Measurements from ENCODE around the gene TNRC18.
"Not testable (repeated sequence)": the region's sequence is repeated elsewhere in the genome, so short reads cannot be mapped to it uniquely, and the experiment has no call there.

TNRC18 gene

GRCh38 chr7:5320802-5321396 lies 102.7 kb downstream of the TNRC18 start:
- Histone ChIP-seq H3K9me3 (ENCODE audit: low read depth, low read length) (no peaks in the 10 kb centered on the region), H3K27ac (no peak overlapping the region), H3K4me3 (no peak overlapping the region), H3K9ac (ENCODE audit: insufficient read length) (no peak overlapping the region), H3K36me3 (ENCODE audit: insufficient read depth, low read length) (peaks cover 38% of the 10 kb centered on the region)
- no peak for DNase-seq (ENCODE audit: low read depth, low spot score)
- TF ChIP-seq POLR2AphosphoS5 (IDR thresholded peaks at IDR 0.05; ENCODE audit: borderline replicate concordance, low read depth, low read length) (no peak), EZH2 (IDR thresholded peaks at IDR 0.05) (no peak), FOXP2 (optimal IDR thresholded peaks at IDR 0.05; ENCODE audit: control extremely low read depth, extremely low read length, insufficient read depth) (no peak)

DNA sequence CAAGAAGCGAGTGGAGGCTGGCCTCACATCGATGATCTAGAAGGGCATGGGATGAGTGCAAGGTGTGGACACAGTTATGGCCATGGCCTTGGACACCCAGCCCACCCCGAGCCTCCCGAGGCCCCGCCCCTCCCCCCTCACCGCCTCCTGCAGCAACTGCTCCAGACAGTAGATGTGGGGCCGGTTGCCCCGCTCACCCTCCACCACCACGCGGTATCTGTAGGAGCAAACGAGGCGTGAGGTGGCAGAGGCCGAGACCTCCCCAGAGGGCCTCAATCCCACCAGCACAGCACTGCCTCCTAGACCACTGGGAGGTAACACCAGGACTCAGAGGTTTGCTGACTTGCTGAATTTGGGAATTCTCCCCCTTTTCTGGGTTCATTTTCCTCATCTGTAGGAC lies 103.2 kb downstream of the TNRC18 start:
- peaks cover 36% of the 10 kb centered on the region for H3K36me3 ChIP-seq (ENCODE audit: insufficient read depth, low read length)
- TF ChIP-seq FOXP2 (optimal IDR thresholded peaks at IDR 0.05; ENCODE audit: control extremely low read depth, extremely low read length, insufficient read depth): no peak
- no peak overlapping the region for H3K27ac ChIP-seq
- no peaks in the 10 kb centered on the region for H3K9me3 ChIP-seq (ENCODE audit: low read depth, low read length)
- H3K4me3 ChIP-seq: no peak overlapping the region
- DNase-seq (ENCODE audit: low read depth, low spot score): no peak
- H3K9ac ChIP-seq (ENCODE audit: insufficient read length): no peak overlapping the region

DNA sequence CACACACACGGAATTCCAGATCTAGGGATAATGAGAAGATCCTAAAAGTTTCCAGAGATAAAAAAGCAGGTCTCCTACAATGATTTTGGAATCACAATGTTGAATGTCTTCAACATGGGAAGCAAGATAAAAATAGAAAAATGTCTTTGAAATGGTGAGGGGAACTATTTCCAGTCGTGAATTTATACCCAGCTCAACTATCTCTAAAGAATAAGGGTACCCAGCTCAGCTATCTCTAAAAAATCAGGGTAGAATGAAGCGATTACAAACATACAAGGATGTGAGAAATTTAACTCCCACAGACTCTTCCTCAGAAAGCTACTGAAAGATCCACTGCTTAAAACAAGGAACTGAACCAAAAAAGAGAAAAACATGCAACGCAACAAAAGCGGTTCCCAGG lies 105.0 kb downstream of the TNRC18 start:
- not testable (repeated sequence) for H3K9ac ChIP-seq (ENCODE audit: insufficient read length); H3K4me3 ChIP-seq; DNase-seq (ENCODE audit: low read depth, low spot score); H3K9me3 ChIP-seq (ENCODE audit: low read depth, low read length); H3K27ac ChIP-seq
- H3K36me3 ChIP-seq (ENCODE audit: insufficient read depth, low read length): peaks cover 36% of the 10 kb centered on the region

DNA sequence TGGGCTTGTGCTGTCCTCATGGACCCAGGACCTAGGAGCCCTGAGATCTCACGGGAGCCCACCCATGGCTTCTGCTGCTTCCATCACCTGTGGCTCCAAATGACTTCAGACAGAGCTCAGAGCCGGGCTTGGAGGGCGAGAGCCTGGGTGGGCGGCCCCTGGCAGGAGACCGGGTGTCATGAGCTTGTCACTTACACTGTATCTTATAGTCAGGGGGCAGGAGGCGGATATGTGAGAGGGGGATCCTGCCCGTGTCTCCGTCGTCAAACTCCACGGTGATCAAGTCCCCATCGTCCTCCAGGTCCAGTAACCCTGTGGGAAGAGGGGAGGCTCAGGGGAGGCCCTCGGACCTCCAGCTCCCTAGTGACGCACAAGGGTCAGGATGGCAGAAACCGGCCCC lies 107.9 kb downstream of the TNRC18 start:
- H3K4me3 ChIP-seq: no peak overlapping the region
- TF ChIP-seq POLR2AphosphoS5 (IDR thresholded peaks at IDR 0.05; ENCODE audit: borderline replicate concordance, low read depth, low read length) (no peak), FOXP2 (optimal IDR thresholded peaks at IDR 0.05; ENCODE audit: control extremely low read depth, extremely low read length, insufficient read depth) (no peak), EZH2 (IDR thresholded peaks at IDR 0.05) (no peak)
- peaks cover 31% of the 10 kb centered on the region for H3K36me3 ChIP-seq (ENCODE audit: insufficient read depth, low read length)
- no peak for DNase-seq (ENCODE audit: low read depth, low spot score)
- H3K9me3 ChIP-seq (ENCODE audit: low read depth, low read length): no peaks in the 10 kb centered on the region
- no peak overlapping the region for H3K27ac ChIP-seq
- no peak overlapping the region for H3K9ac ChIP-seq (ENCODE audit: insufficient read length)

GRCh38 chr7:5314864-5315263 lies 108.8 kb downstream of the TNRC18 start:
- H3K36me3 ChIP-seq (ENCODE audit: insufficient read depth, low read length): peaks cover 24% of the 10 kb centered on the region
- H3K9ac ChIP-seq (ENCODE audit: insufficient read length): no peak overlapping the region
- H3K4me3 ChIP-seq: no peak overlapping the region
- no peak overlapping the region for H3K27ac ChIP-seq
- no peak for TF ChIP-seq POLR2AphosphoS5 (IDR thresholded peaks at IDR 0.05; ENCODE audit: borderline replicate concordance, low read depth, low read length)
- TF ChIP-seq EZH2 (IDR thresholded peaks at IDR 0.05): no peak
- no peak for TF ChIP-seq FOXP2 (optimal IDR thresholded peaks at IDR 0.05; ENCODE audit: control extremely low read depth, extremely low read length, insufficient read depth)
- no peaks in the 10 kb centered on the region for H3K9me3 ChIP-seq (ENCODE audit: low read depth, low read length)
- no peak for DNase-seq (ENCODE audit: low read depth, low spot score)

DNA sequence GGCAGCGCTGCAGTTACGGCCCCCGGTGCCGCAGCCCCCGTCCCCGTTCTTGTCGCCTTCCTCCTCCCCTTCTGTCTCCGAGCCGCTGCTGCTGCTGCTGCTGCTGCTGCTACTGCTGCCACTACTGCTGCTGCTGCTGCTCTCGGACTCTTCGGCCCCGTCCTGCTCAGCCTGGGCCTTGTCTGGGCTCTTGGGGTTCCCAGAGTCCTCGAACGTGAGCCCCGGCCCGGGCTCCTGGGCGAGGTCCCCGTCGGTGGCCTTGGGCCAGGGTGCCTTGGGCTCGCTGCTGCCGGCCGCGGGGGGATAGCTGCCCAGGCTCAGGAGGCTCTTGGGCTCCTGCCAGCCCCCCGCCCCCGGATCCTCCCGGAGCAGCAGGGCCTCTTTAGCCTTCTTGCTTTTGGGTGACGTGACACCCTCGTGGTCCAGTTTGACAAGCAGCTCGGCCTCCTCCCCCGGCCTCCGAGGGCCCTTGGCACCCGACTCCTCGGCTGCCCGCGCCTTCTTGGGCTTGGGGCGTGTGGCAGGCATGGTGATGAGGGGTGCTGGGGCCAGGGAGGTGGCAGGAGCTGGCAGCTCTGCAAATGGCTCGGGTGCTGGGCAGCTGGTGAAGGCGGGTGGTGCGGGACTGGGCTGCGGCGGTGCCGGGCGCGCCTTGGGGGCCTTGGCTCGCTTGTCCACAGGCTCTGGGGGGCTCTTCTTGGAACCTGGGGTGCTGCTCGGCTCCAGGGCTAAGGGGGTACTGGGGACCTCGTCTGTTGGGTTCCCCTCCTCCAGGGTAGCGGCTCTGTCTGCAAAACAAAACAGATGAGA lies 110.4 kb downstream of the TNRC18 start:
- H3K27ac ChIP-seq; H3K9ac ChIP-seq (ENCODE audit: insufficient read length); DNase-seq (ENCODE audit: low read depth, low spot score); H3K9me3 ChIP-seq (ENCODE audit: low read depth, low read length); H3K4me3 ChIP-seq: not testable (repeated sequence)
- peaks cover 11% of the 10 kb centered on the region for H3K36me3 ChIP-seq (ENCODE audit: insufficient read depth, low read length)

DNA sequence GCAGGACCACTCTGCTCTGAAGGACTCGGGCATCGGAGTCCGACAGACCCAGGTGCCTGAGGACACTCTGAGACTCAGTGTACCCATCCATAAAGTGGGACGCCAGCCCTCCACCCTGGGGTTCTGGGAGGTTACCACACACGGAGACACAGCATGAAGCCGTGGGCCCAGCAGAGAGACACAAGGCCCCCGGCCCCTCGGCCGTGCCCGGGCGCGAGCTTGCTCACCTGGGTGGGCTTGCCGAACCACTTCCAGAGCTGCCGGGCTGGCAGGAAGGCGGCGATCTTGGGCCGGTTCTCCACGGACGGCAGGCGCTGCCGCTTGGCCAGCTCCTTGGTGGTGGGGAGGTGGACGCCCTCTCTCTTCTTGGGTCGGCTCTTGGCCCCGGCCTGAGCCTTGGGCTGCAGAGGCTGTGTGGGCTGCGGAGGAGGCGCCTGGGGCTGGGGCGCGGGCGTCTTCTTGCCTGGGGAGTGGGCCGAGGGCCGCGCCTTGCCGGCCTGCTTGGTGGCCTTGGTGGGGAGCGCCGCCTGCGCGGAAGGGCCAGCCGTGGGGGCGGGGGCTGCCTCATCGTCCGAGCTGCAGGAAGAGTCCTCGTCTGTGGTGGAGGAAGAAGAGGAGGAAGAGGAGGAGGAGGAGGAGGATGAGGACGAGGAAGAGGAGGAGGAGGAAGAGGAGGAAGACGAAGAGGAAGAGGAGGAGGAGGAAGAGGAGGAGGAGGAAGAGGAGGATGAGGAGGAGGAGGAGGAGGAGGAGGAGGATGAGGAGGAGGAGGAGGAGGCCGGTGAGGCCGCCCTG lies 111.2 kb downstream of the TNRC18 start:
- not testable (repeated sequence) for H3K4me3 ChIP-seq; H3K9ac ChIP-seq (ENCODE audit: insufficient read length); H3K9me3 ChIP-seq (ENCODE audit: low read depth, low read length); H3K27ac ChIP-seq; DNase-seq (ENCODE audit: low read depth, low spot score)
- peaks cover 12% of the 10 kb centered on the region; the same call in 1 of the 2 replicates for H3K36me3 ChIP-seq (ENCODE audit: insufficient read depth, low read length)

DNA sequence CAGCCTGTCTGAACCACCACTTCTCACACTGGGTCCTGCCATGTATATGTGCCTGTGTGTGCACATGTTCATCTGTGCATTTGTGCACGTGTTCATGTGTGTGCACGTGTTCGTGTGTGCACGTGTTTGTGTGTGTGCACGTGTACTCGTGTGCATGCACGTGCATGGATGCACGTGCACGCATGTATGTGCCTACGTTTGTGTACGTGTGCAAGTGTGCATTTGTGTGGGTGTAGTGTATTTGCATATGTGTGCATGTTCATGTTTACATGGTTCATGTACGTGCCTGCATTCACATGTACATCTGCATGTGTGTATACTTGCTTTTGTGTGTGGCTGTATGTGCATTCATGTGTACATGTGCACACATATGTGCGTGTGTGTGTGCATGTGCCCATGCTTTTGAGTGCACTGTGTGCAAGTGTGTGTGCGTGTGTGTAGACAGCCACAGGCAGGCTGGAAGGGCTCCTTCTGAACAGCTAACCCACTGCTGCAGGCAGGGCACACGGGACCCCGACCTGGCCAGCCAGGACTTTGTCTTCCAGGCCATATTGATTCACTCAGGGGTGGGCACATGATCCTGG lies 112.7 kb downstream of the TNRC18 start:
- no peak for DNase-seq (ENCODE audit: low read depth, low spot score)
- H3K9me3 ChIP-seq (ENCODE audit: low read depth, low read length): no peaks in the 10 kb centered on the region
- H3K4me3 ChIP-seq: no peak overlapping the region
- H3K9ac ChIP-seq (ENCODE audit: insufficient read length): no peak overlapping the region
- H3K36me3 ChIP-seq (ENCODE audit: insufficient read depth, low read length): peaks cover 13% of the 10 kb centered on the region; the same call in 1 of the 2 replicates
- H3K27ac ChIP-seq: no peak overlapping the region
- TF ChIP-seq FOXP2 (optimal IDR thresholded peaks at IDR 0.05; ENCODE audit: control extremely low read depth, extremely low read length, insufficient read depth): no peak
- no peak for TF ChIP-seq POLR2AphosphoS5 (IDR thresholded peaks at IDR 0.05; ENCODE audit: borderline replicate concordance, low read depth, low read length)
- no peak for TF ChIP-seq EZH2 (IDR thresholded peaks at IDR 0.05)

All from SK-N-MC (cell line).